GM12801 (cell line): Measurements from ENCODE around the gene TENM3.

Experiments used
- TF ChIP-seq, protein P1 (sequence below): IDR thresholded peaks from one replicate; pipeline ENCODE4 v1.5.1; 2011; ENCODE audit warnings: control low read depth; ENCODE audit not compliant: insufficient read length; ENCODE audit errors: extremely low read depth

TENM3 gene

GRCh38 chr4:182278729-182279128 is 35.5 kb downstream of the TENM3 start:
- TF ChIP-seq, protein P1, sequence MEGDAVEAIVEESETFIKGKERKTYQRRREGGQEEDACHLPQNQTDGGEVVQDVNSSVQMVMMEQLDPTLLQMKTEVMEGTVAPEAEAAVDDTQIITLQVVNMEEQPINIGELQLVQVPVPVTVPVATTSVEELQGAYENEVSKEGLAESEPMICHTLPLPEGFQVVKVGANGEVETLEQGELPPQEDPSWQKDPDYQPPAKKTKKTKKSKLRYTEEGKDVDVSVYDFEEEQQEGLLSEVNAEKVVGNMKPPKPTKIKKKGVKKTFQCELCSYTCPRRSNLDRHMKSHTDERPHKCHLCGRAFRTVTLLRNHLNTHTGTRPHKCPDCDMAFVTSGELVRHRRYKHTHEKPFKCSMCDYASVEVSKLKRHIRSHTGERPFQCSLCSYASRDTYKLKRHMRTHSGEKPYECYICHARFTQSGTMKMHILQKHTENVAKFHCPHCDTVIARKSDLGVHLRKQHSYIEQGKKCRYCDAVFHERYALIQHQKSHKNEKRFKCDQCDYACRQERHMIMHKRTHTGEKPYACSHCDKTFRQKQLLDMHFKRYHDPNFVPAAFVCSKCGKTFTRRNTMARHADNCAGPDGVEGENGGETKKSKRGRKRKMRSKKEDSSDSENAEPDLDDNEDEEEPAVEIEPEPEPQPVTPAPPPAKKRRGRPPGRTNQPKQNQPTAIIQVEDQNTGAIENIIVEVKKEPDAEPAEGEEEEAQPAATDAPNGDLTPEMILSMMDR, result no peak

GRCh38 chr4:182280436-182281111 is 37.4 kb downstream of the TENM3 start:
- TF ChIP-seq, protein P1, result no peak

DNA sequence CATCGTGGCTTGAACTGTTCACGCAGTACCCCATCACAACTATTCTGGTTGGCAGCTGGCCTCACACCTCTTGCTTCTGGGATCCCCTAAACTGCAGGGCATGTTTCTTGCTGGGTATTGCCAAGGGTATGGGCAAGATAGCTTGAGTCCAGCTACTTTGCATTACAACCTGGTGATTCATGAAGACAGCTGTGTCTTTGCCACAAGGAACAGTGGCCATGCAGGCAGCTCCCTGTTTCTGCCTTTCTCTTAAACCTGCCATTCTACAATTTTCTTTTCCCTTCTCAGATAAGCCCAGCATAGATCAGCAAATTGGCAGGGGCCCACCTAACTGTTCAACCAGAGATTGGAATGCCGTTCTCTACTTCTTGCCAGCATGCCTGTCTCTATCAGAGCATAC is 42.8 kb downstream of the TENM3 start:
- TF ChIP-seq, protein P1, result no peak

- TF ChIP-seq, protein P1, result no peak
These were observed 43.7 kb downstream of the TENM3 start for GRCh38 chr4:182286931-182287330.

DNA sequence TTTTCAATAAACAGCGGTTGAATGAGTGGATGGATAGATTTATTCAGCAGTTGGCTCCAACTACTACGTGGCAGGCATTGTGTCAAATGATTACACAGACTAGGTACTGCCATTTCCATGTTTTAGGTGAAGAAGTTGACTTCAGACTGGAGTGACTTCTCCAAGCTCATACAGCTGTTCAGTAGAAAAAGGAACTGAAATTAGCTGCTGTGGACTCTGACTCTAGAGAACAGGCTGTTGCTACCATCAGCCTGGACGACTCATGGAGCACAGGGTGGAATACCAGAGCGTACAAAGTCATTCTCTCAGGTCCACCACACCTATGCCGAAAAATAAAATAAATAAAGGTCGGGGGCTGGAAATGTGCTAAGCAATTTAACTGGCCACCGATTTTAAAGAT is 45.3 kb downstream of the TENM3 start:
- TF ChIP-seq, protein P1, result no peak

GRCh38 chr4:182289809-182290208 is 46.6 kb downstream of the TENM3 start:
- TF ChIP-seq, protein P1, result no peak

GRCh38 chr4:182291175-182291574 is 48.0 kb downstream of the TENM3 start:
- TF ChIP-seq, protein P1, result no peak
